Neuronal stem cell (in vitro differentiated cells): Measurements from ENCODE around the gene FXYD7.

Experiments used
- DNase-seq: peaks from one replicate; pipeline ENCODE4 v3.0.0-alpha.2; 2013; ENCODE audit warnings: low spot score
- H2AFZ ChIP-seq: one replicate; pipeline ENCODE4 v1.6.1; 2013; ENCODE audit warnings: mild to moderate bottlenecking, low read length, inconsistent platforms
- H2AK5ac ChIP-seq: 2 replicates; pipeline ENCODE4 v1.6.1; 2013; ENCODE audit warnings: low read depth, mild to moderate bottlenecking, inconsistent platforms, low read length, moderate library complexity, mixed read lengths
- H2BK120ac ChIP-seq: 2 replicates; pipeline ENCODE4 v1.6.1; 2013; ENCODE audit warnings: low read depth, mild to moderate bottlenecking, inconsistent platforms, low read length, moderate library complexity, mixed read lengths
- H2BK12ac ChIP-seq: one replicate; pipeline ENCODE4 v1.6.1; 2013; ENCODE audit warnings: low read length, inconsistent platforms
- H2BK15ac ChIP-seq: 2 replicates; pipeline ENCODE4 v1.6.1; 2013; ENCODE audit warnings: mild to moderate bottlenecking, low read length, inconsistent platforms, mixed read lengths
- H2BK5ac ChIP-seq: one replicate; pipeline ENCODE4 v1.6.1; 2013; ENCODE audit warnings: inconsistent platforms, mild to moderate bottlenecking, low read length, moderate library complexity
- H3K14ac ChIP-seq: one replicate; pipeline ENCODE4 v1.6.1; 2013; ENCODE audit warnings: low read length, inconsistent platforms
- H3K18ac ChIP-seq: 2 replicates; pipeline ENCODE4 v1.6.1; 2013; ENCODE audit warnings: low read length, inconsistent platforms
- H3K23ac ChIP-seq: 2 replicates; pipeline ENCODE4 v1.6.1; 2013; ENCODE audit warnings: low read depth, mild to moderate bottlenecking, mixed read lengths, low read length, inconsistent platforms; ENCODE audit not compliant: poor library complexity
- H3K27ac ChIP-seq: replicated peaks from 3 replicates; pipeline ENCODE4 v1.5.1; 2013; ENCODE audit warnings: low read length, inconsistent platforms
- H3K27me3 ChIP-seq, 3 experiments: 2 replicates each; pipeline ENCODE4 v1.6.1; 2013; ENCODE audit warnings: low read length in 3 of 3, mild to moderate bottlenecking in 2 of 3, inconsistent platforms in 1 of 3, low read depth in 1 of 3, mixed read lengths in 1 of 3, moderate library complexity in 1 of 3; ENCODE audit not compliant: control insufficient read depth in 3 of 3, insufficient read depth in 3 of 3
- H3K36me3 ChIP-seq, 2 donors: replicated peaks in 1 of 2; 2 replicates each; pipeline ENCODE4 v1.6.1; 2013; ENCODE audit warnings: low read length in 2 of 2; ENCODE audit not compliant: control insufficient read depth in 2 of 2, insufficient read depth in 2 of 2
- H3K4ac ChIP-seq: 2 replicates; pipeline ENCODE4 v1.6.1; 2013; ENCODE audit warnings: inconsistent platforms, mild to moderate bottlenecking, low read length, moderate library complexity
- H3K4me1 ChIP-seq, 2 donors: 1 replicate in 1 of 2; 2 replicates in 1 of 2; pipeline ENCODE4 v1.6.1; 2013; ENCODE audit warnings: low read length in 2 of 2, low read depth in 1 of 2; ENCODE audit not compliant: control insufficient read depth in 2 of 2, insufficient read depth in 1 of 2
- H3K4me2 ChIP-seq: one replicate; pipeline ENCODE4 v1.6.1; 2013; ENCODE audit warnings: mild to moderate bottlenecking, low read length, inconsistent platforms; ENCODE audit not compliant: insufficient read depth, poor library complexity, severe bottlenecking
- H3K4me3 ChIP-seq, 2 donors: 2 replicates each; pipeline ENCODE4 v1.5.1; 2013; ENCODE audit warnings: low read length in 2 of 2, mild to moderate bottlenecking in 2 of 2, inconsistent platforms in 1 of 2, moderate library complexity in 1 of 2
- H3K79me1 ChIP-seq: one replicate; pipeline ENCODE4 v1.6.1; 2013; ENCODE audit warnings: low read depth, mild to moderate bottlenecking, inconsistent platforms, low read length, moderate library complexity
- H3K9ac ChIP-seq: one replicate; pipeline ENCODE4 v1.6.1; 2013; ENCODE audit warnings: mild to moderate bottlenecking, low read depth, low read length, inconsistent platforms; ENCODE audit not compliant: poor library complexity
- H3K9me3 ChIP-seq, 2 donors: replicated peaks in 1 of 2; 2 replicates each; pipeline versions ENCODE3 to v1.6.1; 2013; ENCODE audit warnings: low read length in 2 of 2, mild to moderate bottlenecking in 2 of 2, inconsistent platforms in 1 of 2, low read depth in 1 of 2, mixed read lengths in 1 of 2, moderate library complexity in 1 of 2; ENCODE audit not compliant: control insufficient read depth in 2 of 2, insufficient read depth in 1 of 2
- H4K8ac ChIP-seq: one replicate; pipeline ENCODE4 v1.6.1; 2013; ENCODE audit warnings: low read depth, mild to moderate bottlenecking, inconsistent platforms, low read length, moderate library complexity
- H4K91ac ChIP-seq: one replicate; pipeline ENCODE4 v1.6.1; 2013; ENCODE audit warnings: low read length, low read depth, mild to moderate bottlenecking, inconsistent platforms; ENCODE audit not compliant: poor library complexity
- WGBS, 2 donors: extraction: QIAGEN DNeasy Blood & Tissue Kit; methylation state at CpG; one replicate each; pipeline ENCODE4 v1.1.7; 2013; ENCODE audit warnings: missing lambda C conversion rate in 2 of 2, mixed read lengths in 1 of 2; ENCODE audit not compliant: insufficient read length in 2 of 2, insufficient replicate concordance in 1 of 2; ENCODE audit errors: extremely low coverage in 2 of 2; 5-methylcytosine and 5-hydroxymethylcytosine counted together

The FXYD7 gene

GRCh38 chr19:35174226-35174625 is 31.2 kb downstream of the FXYD7 start:
- Histone ChIP-seq H3K9ac (no peak overlapping the region), H3K27me3 (no peaks in the 10 kb centered on the region)
- WGBS, 2 donors, result no CpG with 5 or more reads among the region's 6 CpGs

GRCh38 chr19:35176181-35176570 is 33.1 kb downstream of the FXYD7 start:
- no peak overlapping the region for H3K23ac ChIP-seq
- no peaks in the 10 kb centered on the region for H3K27me3 ChIP-seq
- no peak overlapping the region for H3K14ac ChIP-seq
- H2AK5ac ChIP-seq, result no peak overlapping the region
- H3K36me3 ChIP-seq, result no peaks in the 10 kb centered on the region
- no peak overlapping the region for H4K8ac ChIP-seq
- no peaks in the 10 kb centered on the region for H3K4me1 ChIP-seq
- WGBS, 2 donors, result no CpG with 5 or more reads among the region's 3 CpGs
- H3K4ac ChIP-seq, result no peak overlapping the region
- H3K27ac ChIP-seq, result no peak overlapping the region
- peak overlapping the region; percentile 20 for H2AFZ ChIP-seq
- H3K4me3 ChIP-seq, result no peak overlapping the region
- no peak overlapping the region for H3K9ac ChIP-seq
- H3K79me1 ChIP-seq, result no peaks in the 10 kb centered on the region
- H3K9me3 ChIP-seq, result peaks cover 0 to 5% of the 10 kb centered on the region in 2 donors
- no peak overlapping the region for H2BK5ac ChIP-seq
- H2BK12ac ChIP-seq, result no peak overlapping the region
- no peak overlapping the region for H3K4me2 ChIP-seq
- H4K91ac ChIP-seq, result no peak overlapping the region
- H3K18ac ChIP-seq, result no peak overlapping the region
- H2BK15ac ChIP-seq, result no peak overlapping the region
- no peak for DNase-seq
- H2BK120ac ChIP-seq, result no peak overlapping the region

More at GRCh38 chr19:35174226-35174625, 31.2 kb downstream of the FXYD7 start:
- DNase-seq, result no peak
- no peak overlapping the region for H3K4me3 ChIP-seq
- no peak overlapping the region for H2BK5ac ChIP-seq
- H4K8ac ChIP-seq, result no peak overlapping the region
- no peak overlapping the region for H2BK15ac ChIP-seq
- H3K4me2 ChIP-seq, result no peak overlapping the region
- no peak overlapping the region for H2BK12ac ChIP-seq
- H3K4ac ChIP-seq, result no peak overlapping the region
- no peak overlapping the region for H2AFZ ChIP-seq
- no peaks in the 10 kb centered on the region for H3K4me1 ChIP-seq
- H3K27ac ChIP-seq, result no peak overlapping the region
- no peak overlapping the region for H3K14ac ChIP-seq
- no peak overlapping the region for H2AK5ac ChIP-seq
- H2BK120ac ChIP-seq, result no peak overlapping the region
- no peaks in the 10 kb centered on the region for H3K36me3 ChIP-seq
- H3K18ac ChIP-seq, result no peak overlapping the region
- no peak overlapping the region for H4K91ac ChIP-seq
- H3K79me1 ChIP-seq, result no peaks in the 10 kb centered on the region
- peaks cover 0 to 5% of the 10 kb centered on the region in 2 donors for H3K9me3 ChIP-seq
- H3K23ac ChIP-seq, result no peak overlapping the region

- Histone ChIP-seq H3K27ac (no peak overlapping the region), H3K4me3 (no peak overlapping the region), H2AFZ (no peak overlapping the region), H2AK5ac (no peak overlapping the region), H2BK120ac (no peak overlapping the region), H3K23ac (no peak overlapping the region), H3K14ac (no peak overlapping the region), H3K9me3 (peaks cover 0 to 4% of the 10 kb centered on the region in 2 donors), H3K9ac (no peak overlapping the region), H3K36me3 (no peaks in the 10 kb centered on the region), H4K91ac (no peak overlapping the region), H4K8ac (no peak overlapping the region), H3K4ac (no peak overlapping the region), H2BK5ac (no peak overlapping the region), H3K27me3 (no peaks in the 10 kb centered on the region), H2BK12ac (no peak overlapping the region), H3K4me2 (no peak overlapping the region), H3K4me1 (no peaks in the 10 kb centered on the region), H3K18ac (no peak overlapping the region), H3K79me1 (no peaks in the 10 kb centered on the region), H2BK15ac (no peak overlapping the region)
- no peak for DNase-seq
- no CpG with 5 or more reads among the region's 7 CpGs for WGBS, 2 donors
These were observed 34.6 kb downstream of the FXYD7 start for GRCh38 chr19:35177377-35178274.

GRCh38 chr19:35178701-35179100 is 35.6 kb downstream of the FXYD7 start:
- H3K79me1 ChIP-seq, result no peaks in the 10 kb centered on the region
- no peak overlapping the region for H3K27ac ChIP-seq
- H2BK15ac ChIP-seq, result no peak overlapping the region
- H3K9me3 ChIP-seq, result no peaks in the 10 kb centered on the region
- H3K36me3 ChIP-seq, result no peaks in the 10 kb centered on the region
- no peak overlapping the region for H3K14ac ChIP-seq
- no peak overlapping the region for H2AK5ac ChIP-seq
- no peak for DNase-seq
- no peak overlapping the region for H3K18ac ChIP-seq
- no peak overlapping the region for H2BK12ac ChIP-seq
- no peak overlapping the region for H3K4ac ChIP-seq
- no peak overlapping the region for H3K4me2 ChIP-seq
- H4K8ac ChIP-seq, result no peak overlapping the region
- H2BK120ac ChIP-seq, result no peak overlapping the region
- H2BK5ac ChIP-seq, result no peak overlapping the region
- no peak overlapping the region for H3K23ac ChIP-seq
- no peaks in the 10 kb centered on the region for H3K4me1 ChIP-seq
- H2AFZ ChIP-seq, result no peak overlapping the region
- H3K27me3 ChIP-seq, result no peaks in the 10 kb centered on the region
- WGBS, 2 donors, result no CpG with 5 or more reads among the region's 2 CpGs
- H4K91ac ChIP-seq, result no peak overlapping the region
- H3K4me3 ChIP-seq, result no peak overlapping the region
- no peak overlapping the region for H3K9ac ChIP-seq
